ENCODE data around the gene MPRIP. TPM values are rescaled to one million over a fixed set of nuclear protein-coding genes. Genes with fewer than 3 reads are reported as not detected.
A peak's percentile ranks its signal among the peaks of the same experiment; 100 is the strongest.

The MPRIP gene
- total RNA-seq, 1 donor from 2014 or later, result 144 TPM

DNA sequence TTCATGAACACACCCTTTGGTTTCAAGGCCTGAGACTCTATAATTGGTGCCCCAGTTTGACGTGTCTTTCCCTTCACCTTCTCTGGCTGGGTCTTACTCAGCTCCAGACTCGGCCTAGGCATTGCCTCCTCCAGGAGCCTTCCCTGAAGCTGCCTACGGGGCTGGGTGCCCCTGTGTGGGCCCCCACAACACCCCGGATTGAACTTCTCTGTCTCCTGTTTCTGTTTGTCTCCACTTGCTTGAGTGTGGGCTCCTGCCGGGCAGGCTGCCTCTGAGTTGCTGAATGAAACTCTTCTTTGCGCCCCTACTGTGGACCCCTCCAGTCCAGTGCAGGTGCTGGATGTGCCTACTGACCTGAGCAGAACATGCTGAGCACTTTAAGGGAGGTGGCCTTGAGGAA, 2.3 kb upstream of the MPRIP start:
- no peaks in the 10 kb centered on the region for H3K9me3 Mint-ChIP-seq
- H3K4me3 Mint-ChIP-seq (ENCODE audit: low read depth), result no peak overlapping the region
- DNase-seq (ENCODE audit: low spot score), result no peak
- intact Hi-C loops (cut with micrococcal nuclease), result loop anchor here (5.0 to 10.0 kb wide), 2 partner anchors 77 to 145 kb away; no protein-coding TSS in a partner anchor
- H3K4me1 Mint-ChIP-seq (ENCODE audit: low read depth), result peaks cover 27% of the 10 kb centered on the region
- H3K27ac Mint-ChIP-seq, result no peak overlapping the region
- peaks cover 2% of the 10 kb centered on the region for H3K27me3 Mint-ChIP-seq (ENCODE audit: low read depth)
- H3K36me3 Mint-ChIP-seq (ENCODE audit: low read depth), result no peaks in the 10 kb centered on the region

DNA sequence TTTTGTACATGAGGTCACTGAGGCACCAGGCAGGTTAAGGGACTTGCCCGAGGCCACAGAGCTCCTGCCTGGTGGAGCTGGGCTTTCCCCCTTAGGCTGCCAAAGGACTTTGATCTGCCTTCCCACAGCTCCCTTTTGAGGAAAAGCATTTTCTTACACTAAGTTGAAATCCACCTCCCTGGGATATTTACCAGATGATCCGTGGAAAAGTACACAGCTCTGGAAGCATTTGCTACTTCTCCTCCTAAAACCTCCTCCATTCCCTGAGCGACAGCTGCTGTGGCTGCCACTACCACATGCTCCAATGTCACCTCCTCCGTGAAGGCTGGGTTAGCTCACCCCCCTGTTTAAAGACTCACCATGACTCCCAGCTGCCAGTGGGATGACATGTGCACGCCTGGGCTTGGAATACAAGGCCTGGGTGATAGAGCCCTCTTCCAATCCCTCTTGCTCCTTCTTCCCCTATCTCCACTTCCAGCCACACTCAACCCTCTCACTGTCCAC, 1.2 kb upstream of the MPRIP start:
- Mint-ChIP-seq H3K27ac (no peak overlapping the region), H3K4me1 (ENCODE audit: low read depth) (peaks cover 33% of the 10 kb centered on the region), H3K36me3 (ENCODE audit: low read depth) (peaks cover 2% of the 10 kb centered on the region), H3K4me3 (ENCODE audit: low read depth) (peak overlapping the region; percentile 72), H3K27me3 (ENCODE audit: low read depth) (no peaks in the 10 kb centered on the region), H3K9me3 (no peaks in the 10 kb centered on the region)
- intact Hi-C loops (cut with micrococcal nuclease), result loop anchor here (5.0 to 10.0 kb wide), 2 partner anchors 76 to 144 kb away; no protein-coding TSS in a partner anchor
- no peak for DNase-seq (ENCODE audit: low spot score)

DNA sequence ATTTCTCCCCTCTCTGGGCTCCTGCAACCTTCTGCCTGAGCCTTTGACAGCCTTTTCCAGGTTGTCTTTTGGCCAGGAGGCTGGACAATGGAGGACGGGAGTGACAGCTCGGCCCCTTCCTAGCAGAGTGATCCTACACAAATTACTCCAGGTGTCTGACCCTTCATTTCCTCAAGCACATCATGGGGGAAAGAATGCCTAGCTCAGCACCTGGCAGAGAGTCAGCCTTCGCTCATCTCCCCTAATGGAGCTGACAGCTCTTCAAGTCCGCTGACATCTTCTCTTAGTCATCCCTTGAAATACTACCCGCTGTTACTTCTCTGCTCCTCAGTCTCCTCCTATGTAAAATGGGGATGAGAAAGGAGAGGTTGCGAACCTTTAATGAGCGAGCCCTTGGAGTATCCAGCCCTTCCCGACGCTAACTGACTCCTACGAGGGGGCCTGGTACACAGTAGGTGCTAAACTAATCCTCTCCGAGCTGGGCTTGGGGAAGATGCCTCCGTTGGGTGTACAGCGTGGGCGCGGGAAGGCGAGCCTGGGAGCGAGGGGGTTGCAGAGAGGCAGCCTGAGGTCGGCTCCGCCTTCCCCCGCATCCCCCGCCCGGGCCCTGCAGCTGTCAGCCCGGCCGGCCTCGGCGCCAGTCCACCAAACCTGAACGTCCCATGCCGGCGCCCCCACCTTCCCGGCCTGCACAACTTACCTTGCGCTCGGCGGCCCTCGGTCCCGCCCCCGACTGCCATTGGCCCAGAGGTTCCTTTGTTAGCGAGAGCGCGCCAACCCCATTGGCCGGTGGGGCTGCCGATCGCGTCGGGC, 480 bp upstream of the MPRIP start:
- peak overlapping the region; percentile 72 for H3K4me3 Mint-ChIP-seq (ENCODE audit: low read depth)
- H3K36me3 Mint-ChIP-seq (ENCODE audit: low read depth), result peaks cover 4% of the 10 kb centered on the region
- DNase-seq (ENCODE audit: low spot score), result peak; percentile 93
- intact Hi-C loops (cut with micrococcal nuclease), result loop anchor here (2.0 to 10.0 kb wide), 3 partner anchors 76 to 259 kb away; no protein-coding TSS in a partner anchor
- no peak overlapping the region for H3K27ac Mint-ChIP-seq
- H3K9me3 Mint-ChIP-seq, result no peaks in the 10 kb centered on the region
- H3K4me1 Mint-ChIP-seq (ENCODE audit: low read depth), result peaks cover 35% of the 10 kb centered on the region
- H3K27me3 Mint-ChIP-seq (ENCODE audit: low read depth), result no peaks in the 10 kb centered on the region

DNA sequence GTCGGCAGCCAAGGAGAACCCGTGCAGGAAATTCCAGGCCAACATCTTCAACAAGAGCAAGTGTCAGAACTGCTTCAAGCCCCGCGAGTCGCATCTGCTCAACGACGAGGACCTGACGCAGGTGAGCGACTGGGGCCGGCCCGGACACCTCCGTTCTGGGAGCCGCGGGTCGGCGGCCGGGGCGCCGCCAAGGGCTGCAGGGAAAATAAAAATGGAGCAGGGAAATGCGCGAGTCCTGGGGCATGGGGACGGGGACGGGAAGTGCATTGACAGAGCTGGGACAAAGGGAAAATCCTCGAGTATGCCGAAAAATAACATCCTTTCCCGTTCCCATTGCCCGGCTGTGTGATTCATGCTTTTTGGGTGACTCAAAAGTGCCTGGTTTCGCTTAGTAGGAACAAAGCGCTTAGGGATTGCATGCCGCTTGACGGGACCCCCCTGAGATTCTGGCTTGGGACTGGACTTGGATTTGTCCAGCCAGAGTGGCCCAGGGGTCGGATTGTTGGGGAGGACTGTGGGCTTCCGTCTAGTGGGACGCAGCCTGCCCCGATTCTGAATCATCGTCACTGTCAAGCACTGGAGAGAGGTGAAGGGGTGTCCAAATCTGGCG, 699 bp downstream of the MPRIP start:
- Mint-ChIP-seq H3K4me1 (ENCODE audit: low read depth) (peaks cover 40% of the 10 kb centered on the region), H3K4me3 (ENCODE audit: low read depth) (peak overlapping the region; percentile 88), H3K27ac (peak overlapping the region; percentile 39), H3K27me3 (ENCODE audit: low read depth) (no peaks in the 10 kb centered on the region), H3K36me3 (ENCODE audit: low read depth) (peaks cover 4% of the 10 kb centered on the region), H3K9me3 (no peaks in the 10 kb centered on the region)
- no peak for DNase-seq (ENCODE audit: low spot score)
- intact Hi-C loops (cut with micrococcal nuclease), result loop anchor here (1.0 to 10.0 kb wide), 4 partner anchors 10 to 258 kb away; no protein-coding TSS in a partner anchor

DNA sequence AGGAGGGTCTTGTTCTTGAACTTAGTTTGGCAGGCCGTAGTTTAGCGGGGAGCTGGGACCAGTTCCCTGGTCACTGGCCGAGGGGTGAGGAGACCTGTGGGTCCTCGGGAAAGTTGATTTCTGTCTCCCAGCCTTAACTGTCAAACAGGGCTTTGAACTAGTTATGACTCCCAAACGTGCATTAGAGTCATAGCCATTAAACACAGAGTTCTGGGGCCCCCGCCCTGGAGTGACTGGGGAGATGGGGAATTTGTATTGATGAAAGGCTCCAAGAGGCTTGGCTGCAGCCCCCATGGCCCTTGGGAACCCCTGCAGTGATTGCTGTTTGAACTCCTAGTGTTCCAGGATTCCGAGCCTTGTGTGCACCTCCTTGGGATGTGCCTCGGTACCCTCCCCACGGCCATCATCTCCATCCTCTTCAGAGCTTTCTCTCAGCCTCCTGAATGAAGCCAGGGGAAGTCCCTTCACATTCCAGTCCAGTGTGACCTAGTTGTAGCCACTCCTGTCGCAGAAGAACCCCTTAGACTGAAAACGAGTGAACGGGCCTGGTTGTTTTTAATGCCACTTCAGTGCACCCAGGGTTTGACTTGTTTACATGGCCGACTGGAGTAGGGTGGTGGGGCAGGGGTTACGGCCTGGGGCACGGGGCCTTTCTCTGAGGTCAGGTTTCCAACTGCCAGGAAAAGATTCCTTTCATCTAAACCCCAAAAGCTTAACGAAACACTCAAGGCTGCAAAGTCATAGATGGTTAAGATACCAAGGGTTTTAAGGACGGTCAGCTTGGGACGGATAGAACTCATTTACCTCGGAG, 1.4 kb downstream of the MPRIP start:
- Mint-ChIP-seq H3K27me3 (ENCODE audit: low read depth) (no peaks in the 10 kb centered on the region), H3K36me3 (ENCODE audit: low read depth) (peaks cover 4% of the 10 kb centered on the region), H3K9me3 (no peaks in the 10 kb centered on the region), H3K4me3 (ENCODE audit: low read depth) (peak overlapping the region; percentile 88), H3K4me1 (ENCODE audit: low read depth) (peaks cover 45% of the 10 kb centered on the region), H3K27ac (peak overlapping the region; percentile 39)
- intact Hi-C loops (cut with micrococcal nuclease), result loop anchor here (1.0 to 10.0 kb wide), 4 partner anchors 10 to 257 kb away; no protein-coding TSS in a partner anchor
- DNase-seq (ENCODE audit: low spot score), result no peak

DNA sequence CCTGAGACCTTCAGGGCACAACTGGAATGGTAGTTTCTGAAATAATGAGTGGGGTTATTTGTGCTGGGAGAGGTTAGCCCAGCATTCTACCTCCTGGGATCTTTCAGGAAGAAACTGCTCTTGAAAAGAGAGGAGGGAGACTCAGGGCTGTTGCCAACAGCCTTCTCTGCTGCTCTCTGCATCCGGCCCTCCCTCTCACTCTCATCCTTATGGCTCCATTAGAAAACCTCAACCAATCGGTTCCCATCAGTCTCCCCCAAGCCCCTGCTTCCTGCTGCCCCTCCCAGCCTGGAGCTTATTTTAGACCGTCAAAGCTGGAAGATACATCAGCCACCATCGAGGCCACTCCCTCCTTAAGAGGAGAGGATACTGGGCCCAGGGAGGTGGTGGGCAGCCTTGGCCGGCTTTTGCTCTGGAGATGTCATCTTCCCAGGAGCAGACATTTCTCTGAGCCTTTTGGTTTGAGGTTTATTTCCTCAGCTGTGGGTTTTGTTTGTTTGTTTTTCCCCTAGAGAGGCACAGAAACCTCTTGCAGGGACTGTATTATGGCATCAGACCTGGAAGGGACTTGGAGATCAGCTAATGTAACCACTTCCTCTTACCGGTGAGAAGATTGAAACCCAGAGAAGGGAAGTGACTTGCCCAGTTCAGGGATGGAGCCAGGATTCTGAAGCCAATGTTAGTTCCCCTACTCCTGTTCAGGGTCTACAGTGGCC, 2.7 kb downstream of the MPRIP start:
- H3K36me3 Mint-ChIP-seq (ENCODE audit: low read depth), result peaks cover 4% of the 10 kb centered on the region
- no peak overlapping the region for H3K27ac Mint-ChIP-seq
- no peaks in the 10 kb centered on the region for H3K27me3 Mint-ChIP-seq (ENCODE audit: low read depth)
- no peaks in the 10 kb centered on the region for H3K9me3 Mint-ChIP-seq
- peaks cover 45% of the 10 kb centered on the region for H3K4me1 Mint-ChIP-seq (ENCODE audit: low read depth)
- DNase-seq (ENCODE audit: low spot score), result no peak
- peak overlapping the region; percentile 88 for H3K4me3 Mint-ChIP-seq (ENCODE audit: low read depth)
- intact Hi-C loops (cut with micrococcal nuclease), result loop anchor here (5.0 to 10.0 kb wide), 2 partner anchors 72 to 140 kb away; no protein-coding TSS in a partner anchor

DNA sequence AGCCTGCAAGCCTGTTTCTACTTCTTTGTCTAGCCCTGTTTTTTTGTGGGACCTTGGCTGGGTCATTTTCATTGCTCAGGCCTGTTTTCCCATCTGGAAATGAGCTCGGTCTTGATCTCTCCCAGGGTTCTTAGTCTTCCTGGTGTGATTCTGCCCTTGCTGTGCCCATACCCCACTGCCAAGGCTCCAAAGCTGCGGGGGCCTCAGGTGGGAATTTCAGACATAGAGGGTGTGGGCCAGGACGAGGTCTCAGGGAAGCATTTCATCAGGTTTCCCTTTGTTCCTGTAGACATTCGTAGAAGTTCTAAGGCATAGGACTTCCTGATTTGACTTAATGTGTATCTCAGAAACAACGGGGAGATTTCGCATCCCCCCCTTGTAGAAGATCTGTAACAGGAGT, 5.8 kb downstream of the MPRIP start:
- H3K4me3 Mint-ChIP-seq (ENCODE audit: low read depth), result no peak overlapping the region
- no peaks in the 10 kb centered on the region for H3K9me3 Mint-ChIP-seq
- H3K27ac Mint-ChIP-seq, result no peak overlapping the region
- no peak for DNase-seq (ENCODE audit: low spot score)
- peaks cover 40% of the 10 kb centered on the region for H3K4me1 Mint-ChIP-seq (ENCODE audit: low read depth)
- intact Hi-C loops (cut with micrococcal nuclease), result loop anchor here (10.0 kb wide), 1 partner anchor 137 kb away; no protein-coding TSS in a partner anchor
- H3K36me3 Mint-ChIP-seq (ENCODE audit: low read depth), result peaks cover 4% of the 10 kb centered on the region
- H3K27me3 Mint-ChIP-seq (ENCODE audit: low read depth), result no peaks in the 10 kb centered on the region

DNA sequence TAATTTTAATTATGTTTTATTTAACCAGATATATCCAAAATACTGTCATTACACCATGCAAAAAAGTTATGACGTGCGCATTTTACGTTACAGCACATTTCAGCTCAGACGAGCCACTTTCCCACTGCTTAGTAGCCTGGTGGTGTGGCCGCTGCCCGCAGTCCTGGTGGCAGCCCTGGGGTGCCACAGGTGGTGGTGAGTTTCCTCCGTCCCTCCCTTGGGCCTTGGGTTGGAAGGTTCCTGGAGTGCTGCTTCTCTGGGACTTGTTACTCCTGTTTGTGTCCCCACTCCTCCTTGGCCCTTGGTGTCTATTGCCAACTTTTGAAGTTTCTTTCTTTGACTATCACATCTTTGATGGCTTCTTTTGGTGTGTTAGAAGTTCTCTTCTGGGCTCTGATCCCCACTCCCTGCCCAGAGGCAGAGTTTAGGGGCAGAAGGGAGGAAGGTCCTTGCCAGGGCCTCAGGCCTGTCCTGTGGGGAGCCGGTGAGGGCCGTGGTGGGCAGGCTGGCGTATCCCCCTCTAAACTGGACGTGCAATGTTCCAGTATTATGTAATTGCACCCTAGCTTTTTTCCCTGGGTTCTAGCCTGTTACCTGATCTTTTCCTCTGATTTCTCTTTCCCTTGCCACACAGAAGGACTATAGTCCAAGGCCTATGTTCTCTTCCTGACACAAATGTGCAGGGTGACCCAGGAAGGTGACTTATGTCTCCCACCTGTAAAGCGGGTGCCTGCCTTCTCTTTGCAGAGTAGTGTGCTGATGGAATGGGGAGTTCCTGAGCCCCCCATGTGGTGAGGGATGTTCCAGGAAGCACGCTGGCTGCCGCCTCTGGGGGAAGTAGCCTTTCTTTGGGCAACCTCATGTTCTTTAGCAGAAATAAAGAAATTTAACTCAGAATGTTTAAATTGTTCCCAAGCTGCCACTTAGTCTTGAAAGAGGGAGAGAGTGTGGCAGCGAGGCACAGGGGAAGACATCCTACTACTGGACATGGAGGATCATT, 8.4 kb downstream of the MPRIP start:
- intact Hi-C loops (cut with micrococcal nuclease), result no loop called here
- Mint-ChIP-seq H3K27me3 (ENCODE audit: low read depth) (no peaks in the 10 kb centered on the region), H3K27ac (no peak overlapping the region), H3K9me3 (no peaks in the 10 kb centered on the region), H3K4me3 (ENCODE audit: low read depth) (no peak overlapping the region), H3K36me3 (ENCODE audit: low read depth) (peaks cover 4% of the 10 kb centered on the region), H3K4me1 (ENCODE audit: low read depth) (peaks cover 31% of the 10 kb centered on the region)
- no peak for DNase-seq (ENCODE audit: low spot score)

GRCh38 chr17:17051380-17051779, 9.1 kb downstream of the MPRIP start:
- Mint-ChIP-seq H3K4me1 (ENCODE audit: low read depth) (peaks cover 27% of the 10 kb centered on the region), H3K27ac (no peak overlapping the region), H3K27me3 (ENCODE audit: low read depth) (no peaks in the 10 kb centered on the region), H3K9me3 (no peaks in the 10 kb centered on the region), H3K36me3 (ENCODE audit: low read depth) (no peaks in the 10 kb centered on the region), H3K4me3 (ENCODE audit: low read depth) (no peak overlapping the region)
- DNase-seq (ENCODE audit: low spot score), result no peak
- intact Hi-C loops (cut with micrococcal nuclease), result no loop called here

GRCh38 chr17:17051791-17052461, 9.7 kb downstream of the MPRIP start:
- H3K27ac Mint-ChIP-seq, result no peak overlapping the region
- H3K36me3 Mint-ChIP-seq (ENCODE audit: low read depth), result no peaks in the 10 kb centered on the region
- no peaks in the 10 kb centered on the region for H3K27me3 Mint-ChIP-seq (ENCODE audit: low read depth)
- no peak overlapping the region for H3K4me3 Mint-ChIP-seq (ENCODE audit: low read depth)
- intact Hi-C loops (cut with micrococcal nuclease), result no loop called here
- DNase-seq (ENCODE audit: low spot score), result no peak
- peaks cover 27% of the 10 kb centered on the region for H3K4me1 Mint-ChIP-seq (ENCODE audit: low read depth)
- H3K9me3 Mint-ChIP-seq, result no peaks in the 10 kb centered on the region
